GM19395 (cell line): Measurements from ENCODE around the gene ICE1.
"Not testable (repeated sequence)": the region's sequence is repeated elsewhere in the genome, so short reads cannot be mapped to it uniquely, and the experiment has no call there.

ENCODE experiments used
- ATAC-seq: cut with Tn5 transposase; IDR thresholded peaks from one replicate; pipeline ENCODE4 v1.9.1; 2021; ENCODE audit warnings: mild to moderate bottlenecking, moderate library complexity; ENCODE audit not compliant: unreplicated experiment

The ICE1 gene

GRCh38 chr5:5432020-5432707 lies 9.7 kb downstream of the ICE1 start:
- no peak for ATAC-seq

GRCh38 chr5:5436203-5436760 lies 13.8 kb downstream of the ICE1 start:
- no peak for ATAC-seq

- ATAC-seq = peak; percentile 71
Measured at GRCh38 chr5:5437227-5438172, 15.0 kb downstream of the ICE1 start.

GRCh38 chr5:5451863-5452262 lies 29.4 kb downstream of the ICE1 start:
- ATAC-seq = no peak

GRCh38 chr5:5453131-5453530 lies 30.7 kb downstream of the ICE1 start:
- ATAC-seq = no peak

- ATAC-seq = no peak
Measured at GRCh38 chr5:5454391-5454790, 31.9 kb downstream of the ICE1 start.

GRCh38 chr5:5456858-5457257 lies 34.4 kb downstream of the ICE1 start:
- no peak for ATAC-seq

- no peak for ATAC-seq
Measured at GRCh38 chr5:5460311-5460710, 37.8 kb downstream of the ICE1 start.

GRCh38 chr5:5461012-5461411 lies 38.5 kb downstream of the ICE1 start:
- no peak for ATAC-seq

- ATAC-seq = no peak
Measured at GRCh38 chr5:5464036-5464715, 41.7 kb downstream of the ICE1 start.

GRCh38 chr5:5466227-5466626 lies 43.8 kb downstream of the ICE1 start:
- ATAC-seq = no peak

GRCh38 chr5:5467737-5468136 lies 45.3 kb downstream of the ICE1 start:
- no peak for ATAC-seq

- ATAC-seq = no peak
Measured at GRCh38 chr5:5470933-5471332, 48.5 kb downstream of the ICE1 start.

- ATAC-seq = no peak
Measured at GRCh38 chr5:5473226-5473625, 50.7 kb downstream of the ICE1 start.

GRCh38 chr5:5474961-5475360 lies 52.5 kb downstream of the ICE1 start:
- no peak for ATAC-seq

- ATAC-seq = no peak
Measured at GRCh38 chr5:5475975-5476374, 53.5 kb downstream of the ICE1 start.

- ATAC-seq = not testable (repeated sequence)
Measured at GRCh38 chr5:5479578-5479977, 57.1 kb downstream of the ICE1 start.

- ATAC-seq = peak; percentile 75
Measured at GRCh38 chr5:5480481-5481111, 58.1 kb downstream of the ICE1 start.

GRCh38 chr5:5481206-5481605 lies 58.7 kb downstream of the ICE1 start:
- peak; percentile 78 for ATAC-seq

GRCh38 chr5:5481633-5482032 lies 59.2 kb downstream of the ICE1 start:
- peak; percentile 17 for ATAC-seq

GRCh38 chr5:5483350-5483749 lies 60.9 kb downstream of the ICE1 start:
- no peak for ATAC-seq
